ENCODE data around the gene CLP1.

GRCh38 chr11:57699813-57700212 is 42.3 kb downstream of the CLP1 start:
- no peak for TF ChIP-seq CTCF (optimal IDR thresholded peaks at IDR 0.05 in 1 of 3, IDR thresholded peaks at IDR 0.05 in 1 of 3, conservative IDR thresholded peaks at IDR 0.05 in 1 of 3; ENCODE audit: extremely low read depth in 1 of 3, insufficient read depth in 2 of 3, low read length in 3 of 3)
- TF ChIP-seq EZH2 (IDR thresholded peaks at IDR 0.05; ENCODE audit: low read length), result no peak
